Pons (tissue), 1 donor: ENCODE results near the gene UROS.

Source experiments
- DNase-seq: peaks from one replicate; pipeline ENCODE4 v3.0.0-alpha.2; 2016; ENCODE audit warnings: low spot score

The UROS gene

GRCh38 chr10:125762692-125763648 lies 60.1 kb downstream of the UROS start:
- no peak for DNase-seq

- no peak for DNase-seq
These were observed 61.1 kb downstream of the UROS start for GRCh38 chr10:125761961-125762360.

- no peak for DNase-seq
These were observed 65.3 kb downstream of the UROS start for GRCh38 chr10:125757742-125758141.

GRCh38 chr10:125756853-125757487 lies 66.1 kb downstream of the UROS start:
- no peak for DNase-seq

- DNase-seq: no peak
These were observed 66.9 kb downstream of the UROS start for GRCh38 chr10:125756196-125756595.

- no peak for DNase-seq
These were observed 75.6 kb downstream of the UROS start for GRCh38 chr10:125747417-125747816.

- no peak for DNase-seq
These were observed 78.1 kb downstream of the UROS start for GRCh38 chr10:125744909-125745308.

- peak; percentile 12 for DNase-seq
These were observed 80.6 kb downstream of the UROS start for GRCh38 chr10:125742465-125742864.

GRCh38 chr10:125739994-125740679 lies 82.9 kb downstream of the UROS start:
- DNase-seq: peak; percentile 69
